Measurements from ENCODE around the gene HTR3C. TPM values are rescaled to one million over a fixed set of nuclear protein-coding genes. Genes with fewer than 3 reads are reported as not detected.

Gene HTR3C
- total RNA-seq, 1 experiment from 2014 or later: not detected

DNA sequence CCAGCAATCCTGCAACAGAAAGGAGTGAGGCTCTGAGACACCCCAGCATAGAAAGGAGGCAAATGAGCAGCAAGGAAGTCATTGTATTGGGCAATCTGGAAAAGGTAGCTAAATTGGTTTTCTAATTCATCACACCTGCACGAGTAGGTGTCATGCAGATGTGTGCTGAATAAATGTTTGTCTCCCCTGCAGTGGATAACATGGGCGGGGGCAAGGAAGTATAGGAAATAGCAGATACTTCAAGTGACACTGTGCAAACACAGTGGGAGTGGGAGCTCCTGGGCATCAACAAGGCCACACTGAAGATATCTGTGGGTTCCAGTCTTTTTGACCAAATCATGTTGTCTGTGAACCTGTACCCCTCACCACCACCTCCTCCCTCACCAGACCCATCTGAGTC is 29.6 kb downstream of the HTR3C start:
- Histone ChIP-seq H3K4me1 (ENCODE audit: insufficient read depth, low read length, poor library complexity, severe bottlenecking) (no peaks in the 10 kb centered on the region), H3K27me3 (replicated peaks; ENCODE audit: insufficient read depth, low read depth, low read length, poor library complexity) (no peaks in the 10 kb centered on the region), H3K9me3 (ENCODE audit: low read depth, low read length, poor library complexity, severe bottlenecking) (peaks cover 9% of the 10 kb centered on the region), H3K36me3 (ENCODE audit: insufficient read depth, low read length, poor library complexity, severe bottlenecking) (no peaks in the 10 kb centered on the region), H3K4me3 (ENCODE audit: low read depth, low read length, poor library complexity, severe bottlenecking) (no peak overlapping the region), H3K27ac (ENCODE audit: low read depth, low read length, poor library complexity, severe bottlenecking) (no peak overlapping the region)
- ChIA-PET POLR2A (ENCODE audit: low non-redundant PET) (no interaction called here), CTCF (no interaction called here)
- TF ChIP-seq EZH2 (IDR thresholded peaks at IDR 0.05; ENCODE audit: borderline replicate concordance, low read depth, low read length, poor library complexity, severe bottlenecking) (no peak), CTCF (conservative IDR thresholded peaks at IDR 0.05; ENCODE audit: low read depth, low read length) (no peak)
- no TSS peak for BruUV-seq (replicated peaks)
- DNase-seq (ENCODE audit: low spot score): no peak
- intact Hi-C loops (cut with micrococcal nuclease; ENCODE audit: unreplicated experiment): no loop called here

GRCh38 chr3:184085389-184085852 is 32.6 kb downstream of the HTR3C start:
- Histone ChIP-seq H3K27me3 (replicated peaks; ENCODE audit: insufficient read depth, low read depth, low read length, poor library complexity) (no peaks in the 10 kb centered on the region), H3K9me3 (ENCODE audit: low read depth, low read length, poor library complexity, severe bottlenecking) (peaks cover 9% of the 10 kb centered on the region), H3K36me3 (ENCODE audit: insufficient read depth, low read length, poor library complexity, severe bottlenecking) (no peaks in the 10 kb centered on the region), H3K27ac (ENCODE audit: low read depth, low read length, poor library complexity, severe bottlenecking) (peak overlapping the region; percentile 30), H3K4me1 (ENCODE audit: insufficient read depth, low read length, poor library complexity, severe bottlenecking) (no peaks in the 10 kb centered on the region), H3K4me3 (ENCODE audit: low read depth, low read length, poor library complexity, severe bottlenecking) (no peak overlapping the region)
- BruUV-seq (replicated peaks): no TSS peak
- ChIA-PET POLR2A (ENCODE audit: low non-redundant PET) (interaction anchor here (0.9 kb wide), 1 partner anchor 175 kb away, joined by 3 read pairs; no protein-coding TSS in a partner anchor), CTCF (no interaction called here)
- TF ChIP-seq EZH2 (IDR thresholded peaks at IDR 0.05; ENCODE audit: borderline replicate concordance, low read depth, low read length, poor library complexity, severe bottlenecking): no peak
- no peak for TF ChIP-seq CTCF (conservative IDR thresholded peaks at IDR 0.05; ENCODE audit: low read depth, low read length)
- peak; percentile 91 for DNase-seq (ENCODE audit: low spot score)
- intact Hi-C loops (cut with micrococcal nuclease; ENCODE audit: unreplicated experiment): no loop called here

- ChIA-PET CTCF (no interaction called here), POLR2A (ENCODE audit: low non-redundant PET) (no interaction called here)
- no peak for DNase-seq (ENCODE audit: low spot score)
- H3K36me3 ChIP-seq (ENCODE audit: insufficient read depth, low read length, poor library complexity, severe bottlenecking): no peaks in the 10 kb centered on the region
- no peaks in the 10 kb centered on the region for H3K27me3 ChIP-seq (replicated peaks; ENCODE audit: insufficient read depth, low read depth, low read length, poor library complexity)
- peaks cover 8% of the 10 kb centered on the region for H3K9me3 ChIP-seq (ENCODE audit: low read depth, low read length, poor library complexity, severe bottlenecking)
- intact Hi-C loops (cut with micrococcal nuclease; ENCODE audit: unreplicated experiment): no loop called here
- TF ChIP-seq CTCF (conservative IDR thresholded peaks at IDR 0.05; ENCODE audit: low read depth, low read length): no peak
- no peak for TF ChIP-seq EZH2 (IDR thresholded peaks at IDR 0.05; ENCODE audit: borderline replicate concordance, low read depth, low read length, poor library complexity, severe bottlenecking)
- no peak overlapping the region for H3K4me3 ChIP-seq (ENCODE audit: low read depth, low read length, poor library complexity, severe bottlenecking)
- H3K4me1 ChIP-seq (ENCODE audit: insufficient read depth, low read length, poor library complexity, severe bottlenecking): no peaks in the 10 kb centered on the region
- BruUV-seq (replicated peaks): no TSS peak
- H3K27ac ChIP-seq (ENCODE audit: low read depth, low read length, poor library complexity, severe bottlenecking): no peak overlapping the region
These were observed 39.4 kb downstream of the HTR3C start for GRCh38 chr3:184092199-184092598.

Measured in A673 (cell line).